ENCODE measurements around the gene UNC93A.
"Not testable (repeated sequence)": the region's sequence is repeated elsewhere in the genome, so short reads cannot be mapped to it uniquely, and the experiment has no call there.

Gene UNC93A

DNA sequence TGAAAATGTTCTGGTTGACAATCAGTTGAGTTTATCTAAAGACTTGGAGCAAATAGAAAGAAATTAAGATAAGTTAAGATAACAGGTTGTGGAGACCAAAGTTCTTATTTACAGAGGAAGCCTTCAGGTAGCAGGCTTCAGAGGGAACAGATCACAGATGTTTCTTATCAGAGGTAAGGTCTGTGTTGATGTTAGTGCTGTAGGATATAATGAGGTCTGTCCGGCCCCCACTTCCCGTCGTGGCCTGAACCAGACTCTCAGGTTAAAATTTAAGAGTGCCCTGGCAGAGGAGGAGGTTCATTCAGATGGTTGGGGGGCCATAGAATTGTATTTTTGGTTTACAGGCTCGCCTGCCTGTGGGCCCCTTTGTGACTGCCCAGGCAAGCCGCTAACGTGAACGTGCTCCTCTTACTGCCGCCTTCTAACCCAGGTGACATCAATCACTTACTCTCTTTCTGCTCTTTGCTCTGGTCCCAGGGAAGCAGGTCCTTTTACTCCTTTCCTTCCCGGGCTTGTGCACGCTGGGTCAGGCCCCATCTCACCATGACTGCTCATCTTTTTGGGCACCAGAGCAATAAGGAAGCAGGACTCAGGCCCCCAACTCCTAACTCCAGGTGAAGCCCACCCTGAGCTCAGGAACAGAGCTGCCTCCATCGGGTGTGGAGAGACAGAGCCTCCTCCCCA, 18.3 kb upstream of the UNC93A start:
- H3K36me3 ChIP-seq = no peaks in the 10 kb centered on the region
- H3K27ac ChIP-seq = no peak overlapping the region
- H3K9me3 ChIP-seq = no peaks in the 10 kb centered on the region
- H3K4me3 ChIP-seq (ENCODE audit: low read depth in 1 of 2, low read length in 1 of 2) = no peak overlapping the region
- peaks cover 2% of the 10 kb centered on the region for H3K27me3 ChIP-seq
- H3K4me1 ChIP-seq (ENCODE audit: control insufficient read depth in 1 of 2, insufficient read depth in 1 of 2, low read depth in 1 of 2, low read length in 1 of 2) = no peaks in the 10 kb centered on the region
- TF ChIP-seq, protein P1, sequence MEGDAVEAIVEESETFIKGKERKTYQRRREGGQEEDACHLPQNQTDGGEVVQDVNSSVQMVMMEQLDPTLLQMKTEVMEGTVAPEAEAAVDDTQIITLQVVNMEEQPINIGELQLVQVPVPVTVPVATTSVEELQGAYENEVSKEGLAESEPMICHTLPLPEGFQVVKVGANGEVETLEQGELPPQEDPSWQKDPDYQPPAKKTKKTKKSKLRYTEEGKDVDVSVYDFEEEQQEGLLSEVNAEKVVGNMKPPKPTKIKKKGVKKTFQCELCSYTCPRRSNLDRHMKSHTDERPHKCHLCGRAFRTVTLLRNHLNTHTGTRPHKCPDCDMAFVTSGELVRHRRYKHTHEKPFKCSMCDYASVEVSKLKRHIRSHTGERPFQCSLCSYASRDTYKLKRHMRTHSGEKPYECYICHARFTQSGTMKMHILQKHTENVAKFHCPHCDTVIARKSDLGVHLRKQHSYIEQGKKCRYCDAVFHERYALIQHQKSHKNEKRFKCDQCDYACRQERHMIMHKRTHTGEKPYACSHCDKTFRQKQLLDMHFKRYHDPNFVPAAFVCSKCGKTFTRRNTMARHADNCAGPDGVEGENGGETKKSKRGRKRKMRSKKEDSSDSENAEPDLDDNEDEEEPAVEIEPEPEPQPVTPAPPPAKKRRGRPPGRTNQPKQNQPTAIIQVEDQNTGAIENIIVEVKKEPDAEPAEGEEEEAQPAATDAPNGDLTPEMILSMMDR (IDR thresholded peaks at IDR 0.05) = no peak

DNA sequence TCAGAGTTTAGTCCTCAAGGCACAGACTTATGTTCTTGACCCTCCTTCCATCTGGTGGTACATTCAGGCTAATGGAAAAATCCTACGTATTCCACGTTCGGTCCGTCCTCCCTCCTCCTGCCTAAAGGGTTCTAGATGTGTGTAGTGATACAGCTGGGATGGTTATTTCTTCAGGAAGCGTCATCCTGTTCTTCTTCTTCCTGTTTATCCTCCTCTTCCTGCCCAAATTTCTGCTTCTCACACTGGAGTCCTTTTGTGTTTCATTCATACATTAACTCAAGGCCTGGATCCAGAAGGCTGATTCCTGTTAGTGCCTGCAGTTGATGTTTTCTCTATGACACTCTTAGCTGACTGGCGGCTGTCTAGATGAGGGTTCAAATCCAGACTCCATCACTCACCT, 16.8 kb upstream of the UNC93A start:
- Histone ChIP-seq H3K36me3 (no peaks in the 10 kb centered on the region), H3K27me3 (peaks cover 12% of the 10 kb centered on the region), H3K4me3 (ENCODE audit: low read depth in 1 of 2, low read length in 1 of 2) (no peak overlapping the region), H3K4me1 (ENCODE audit: control insufficient read depth in 1 of 2, insufficient read depth in 1 of 2, low read depth in 1 of 2, low read length in 1 of 2) (no peaks in the 10 kb centered on the region), H3K27ac (no peak overlapping the region), H3K9me3 (no peaks in the 10 kb centered on the region)
- TF ChIP-seq, protein P1 (IDR thresholded peaks at IDR 0.05) = no peak

DNA sequence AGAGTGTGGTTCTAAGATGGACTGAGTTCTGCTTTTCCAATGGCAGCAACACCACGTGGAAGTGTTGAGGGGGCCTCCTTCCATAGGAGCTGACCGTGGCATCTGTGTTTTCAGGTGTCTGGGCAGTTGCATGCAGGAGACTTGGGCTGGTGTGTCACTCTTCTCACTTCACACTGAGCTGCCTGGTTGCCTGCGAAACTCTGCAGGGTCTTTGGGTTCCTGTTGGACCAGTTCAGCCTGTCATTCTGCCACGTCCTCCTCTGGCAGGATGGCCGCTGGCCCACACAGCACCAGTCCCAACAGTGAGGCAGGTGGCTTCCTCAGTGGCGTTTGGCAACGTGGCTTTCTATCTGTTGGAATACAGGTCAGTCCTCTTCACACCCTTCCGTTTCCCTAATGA, 16.1 kb upstream of the UNC93A start:
- TF ChIP-seq, protein P1 (IDR thresholded peaks at IDR 0.05) = no peak
- no peaks in the 10 kb centered on the region for H3K36me3 ChIP-seq
- H3K27ac ChIP-seq = no peak overlapping the region
- peaks cover 17% of the 10 kb centered on the region for H3K27me3 ChIP-seq
- H3K9me3 ChIP-seq = no peaks in the 10 kb centered on the region
- H3K4me3 ChIP-seq (ENCODE audit: low read depth in 1 of 2, low read length in 1 of 2) = no peak overlapping the region
- H3K4me1 ChIP-seq (ENCODE audit: control insufficient read depth in 1 of 2, insufficient read depth in 1 of 2, low read depth in 1 of 2, low read length in 1 of 2) = no peaks in the 10 kb centered on the region

DNA sequence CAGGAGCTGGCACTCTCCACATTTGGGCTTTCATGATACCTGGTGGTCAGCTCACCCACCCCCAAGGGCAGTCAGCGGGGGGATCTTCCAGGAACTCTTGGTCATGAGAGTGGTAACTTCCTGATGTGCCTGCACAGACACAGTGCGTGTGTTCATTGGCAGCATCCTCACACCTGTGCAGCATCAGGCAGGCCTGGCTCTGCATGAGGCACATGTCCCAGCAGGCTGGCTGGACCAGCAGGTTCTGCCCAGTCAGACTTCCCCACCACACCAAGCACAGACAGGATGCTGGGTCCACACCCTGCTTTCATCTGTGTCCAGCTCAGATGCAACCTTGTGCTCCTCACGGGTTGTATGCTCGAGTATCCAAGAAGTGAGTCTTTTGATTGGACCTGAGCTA, 15.7 kb upstream of the UNC93A start:
- TF ChIP-seq, protein P1 (IDR thresholded peaks at IDR 0.05) = no peak

DNA sequence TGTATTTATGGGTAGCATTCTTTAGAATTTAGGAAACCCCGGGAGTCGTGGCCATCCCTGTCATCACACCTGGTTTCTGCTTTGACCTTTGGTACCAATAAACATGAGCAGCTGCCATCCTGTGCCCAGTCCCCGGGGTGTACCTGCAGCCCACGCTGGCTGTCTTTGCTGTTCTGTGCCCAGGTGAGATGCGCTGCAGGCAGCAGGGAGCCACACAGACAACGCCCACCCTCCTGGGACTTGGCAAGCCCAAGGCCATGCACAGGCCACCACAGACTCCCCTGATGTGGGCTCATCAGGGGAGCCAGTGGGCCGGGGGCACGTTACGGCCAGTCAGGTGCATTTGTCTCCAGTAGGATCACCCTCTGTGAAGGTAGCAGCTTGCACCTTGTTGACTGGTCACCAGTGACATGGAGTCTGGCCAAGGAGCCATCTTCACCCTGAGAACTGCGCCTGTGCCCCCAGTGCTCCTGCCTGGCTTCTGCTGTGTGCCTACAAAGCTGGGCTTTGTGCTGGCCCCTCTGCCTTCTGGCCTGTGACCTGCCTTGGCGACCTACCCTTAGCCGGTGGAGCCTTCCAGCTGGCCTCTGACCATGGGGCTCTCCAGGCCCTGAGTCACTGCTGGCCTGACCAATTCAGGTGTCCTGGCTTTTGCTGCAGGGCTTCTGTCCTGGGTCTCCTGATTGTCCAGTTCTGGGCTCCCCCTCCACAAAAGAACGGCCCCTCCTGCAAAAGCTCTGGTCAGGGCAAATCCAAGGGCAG, 14.2 kb upstream of the UNC93A start:
- Histone ChIP-seq H3K4me3 (ENCODE audit: low read depth in 1 of 2, low read length in 1 of 2) (no peak overlapping the region), H3K27ac (no peak overlapping the region), H3K36me3 (no peaks in the 10 kb centered on the region), H3K4me1 (ENCODE audit: control insufficient read depth in 1 of 2, insufficient read depth in 1 of 2, low read depth in 1 of 2, low read length in 1 of 2) (no peaks in the 10 kb centered on the region), H3K9me3 (no peaks in the 10 kb centered on the region), H3K27me3 (peaks cover 17% of the 10 kb centered on the region)
- TF ChIP-seq, protein P1 (IDR thresholded peaks at IDR 0.05) = no peak

More for the DNA sequence above, 15.7 kb upstream of the UNC93A start:
- Histone ChIP-seq H3K36me3 (no peaks in the 10 kb centered on the region), H3K4me1 (ENCODE audit: control insufficient read depth in 1 of 2, insufficient read depth in 1 of 2, low read depth in 1 of 2, low read length in 1 of 2) (no peaks in the 10 kb centered on the region), H3K27me3 (peaks cover 17% of the 10 kb centered on the region), H3K4me3 (ENCODE audit: low read depth in 1 of 2, low read length in 1 of 2) (no peak overlapping the region), H3K9me3 (no peaks in the 10 kb centered on the region), H3K27ac (no peak overlapping the region)

DNA sequence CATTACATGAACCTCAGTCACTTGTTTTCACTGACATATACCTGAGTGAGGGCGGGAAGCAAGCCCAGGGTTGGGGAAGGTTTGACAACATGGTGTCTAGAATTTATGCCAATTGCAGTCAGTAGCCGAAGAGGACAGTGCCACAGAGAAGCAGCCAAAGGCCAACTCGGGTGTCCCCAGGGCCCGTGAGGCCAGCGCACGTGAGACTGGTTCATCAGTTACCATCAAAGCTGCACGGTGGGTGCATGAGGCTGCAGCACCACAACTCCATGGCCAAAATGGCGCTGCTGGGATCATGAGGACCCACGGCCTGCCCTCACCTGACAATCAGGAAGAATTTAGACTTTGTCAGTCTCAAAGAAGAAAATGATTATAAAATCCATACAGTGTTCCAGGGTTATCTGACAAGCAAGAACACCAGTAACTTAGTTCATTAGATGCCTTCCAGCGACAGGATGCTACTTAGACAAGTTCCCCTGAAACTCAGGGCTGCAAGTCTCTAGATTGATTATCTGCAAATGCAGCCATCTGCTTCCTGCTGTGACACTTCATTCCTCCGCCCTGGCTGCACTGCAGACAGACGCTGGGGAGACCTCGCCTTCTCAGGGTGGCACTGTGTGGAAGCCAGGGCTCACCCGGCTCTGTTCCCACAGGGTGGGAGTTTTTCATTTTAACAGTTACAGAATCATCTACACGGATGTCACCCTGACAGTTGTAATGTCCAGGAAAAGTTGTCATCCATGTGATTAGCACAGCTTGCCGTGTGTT, 12.8 kb upstream of the UNC93A start:
- not testable (repeated sequence) for H3K9me3 ChIP-seq; H3K4me3 ChIP-seq (ENCODE audit: low read depth in 1 of 2, low read length in 1 of 2); H3K4me1 ChIP-seq (ENCODE audit: control insufficient read depth in 1 of 2, insufficient read depth in 1 of 2, low read depth in 1 of 2, low read length in 1 of 2); H3K27ac ChIP-seq; H3K36me3 ChIP-seq
- peaks cover 17% of the 10 kb centered on the region for H3K27me3 ChIP-seq
